DND-41 (cell line): ENCODE data around the gene CPPED1.

ENCODE experiments used
- ATAC-seq: fragments of 200-7000 bp; cut with Tn5 transposase; 3 replicates; pipeline ENCODE4 v1.9.1; 2021; ENCODE audit warnings: low read depth; ENCODE audit not compliant: insufficient read depth
- DNase-seq: peaks from one replicate; pipeline ENCODE4 v3.0.0-alpha.2; 2020
- H2AFZ ChIP-seq: 2 replicates; pipeline ENCODE4 v1.6.0; 2012; ENCODE audit warnings: low read depth, low read length
- H3K27ac ChIP-seq: 2 replicates; pipeline ENCODE4 v1.5.1; 2012; ENCODE audit warnings: low read length, inconsistent platforms
- H3K27me3 ChIP-seq: fragments of 200-600 bp; sonication (generic); 2 replicates; pipeline ENCODE4 v1.6.0; 2012; ENCODE audit warnings: low read length, mild to moderate bottlenecking, inconsistent platforms; ENCODE audit not compliant: insufficient read depth, poor library complexity
- H3K36me3 ChIP-seq: 2 replicates; pipeline ENCODE4 v1.5.1; 2012; ENCODE audit warnings: low read length, inconsistent platforms; ENCODE audit not compliant: insufficient read depth
- H3K4me1 ChIP-seq: 2 replicates; pipeline ENCODE4 v1.5.1; 2012; ENCODE audit warnings: mild to moderate bottlenecking, low read length; ENCODE audit not compliant: insufficient read depth
- H3K4me2 ChIP-seq: 2 replicates; pipeline ENCODE4 v1.6.0; 2012; ENCODE audit warnings: mild to moderate bottlenecking, moderate library complexity, low read length, inconsistent platforms; ENCODE audit not compliant: insufficient read depth
- H3K4me3 ChIP-seq, 2 experiments: fragments of 200-600 bp in 1 of 2; shearing (Covaris generic) in 1 of 2; 2 replicates each; pipeline ENCODE4 v1.5.1; 2012 to 2016; ENCODE audit warnings: inconsistent platforms in 2 of 2, low read length in 2 of 2, mild to moderate bottlenecking in 2 of 2, low read depth in 1 of 2, moderate library complexity in 1 of 2
- H3K79me2 ChIP-seq: 2 replicates; pipeline ENCODE4 v1.6.0; 2012; ENCODE audit warnings: low read length, inconsistent platforms; ENCODE audit not compliant: insufficient read depth
- H3K9ac ChIP-seq: 2 replicates; pipeline ENCODE4 v1.6.0; 2012; ENCODE audit warnings: low read depth, mild to moderate bottlenecking, inconsistent platforms, low read length, moderate library complexity
- H3K9me3 ChIP-seq: 2 replicates; pipeline ENCODE4 v1.5.1; 2012; ENCODE audit warnings: low read length, moderate library complexity, mild to moderate bottlenecking, inconsistent platforms; ENCODE audit not compliant: insufficient read depth, severe bottlenecking
- H4K20me1 ChIP-seq: 2 replicates; pipeline ENCODE4 v1.6.0; 2012; ENCODE audit warnings: low read length; ENCODE audit not compliant: insufficient read depth
- CTCF ChIP-seq: IDR thresholded peaks from 2 replicates; pipeline ENCODE4 v1.5.1; 2012; ENCODE audit warnings: borderline replicate concordance, low read length, moderate library complexity, mild to moderate bottlenecking; ENCODE audit not compliant: poor library complexity, severe bottlenecking; ENCODE audit errors: extremely low read depth
- EZH2 ChIP-seq: IDR thresholded peaks from 3 replicates; pipeline ENCODE4 v1.6.1; 2012; ENCODE audit warnings: borderline replicate concordance, low read depth, mild to moderate bottlenecking, moderate library complexity, low read length, inconsistent platforms; ENCODE audit not compliant: severe bottlenecking

CPPED1 gene

GRCh38 chr16:12754824-12755543 lies 48.7 kb downstream of the CPPED1 start:
- H3K27me3 ChIP-seq = no peaks in the 10 kb centered on the region
- TF ChIP-seq EZH2 (no peak), CTCF (no peak)
- no peaks in the 10 kb centered on the region for H3K36me3 ChIP-seq
- no peak overlapping the region for H3K4me2 ChIP-seq
- H3K27ac ChIP-seq = no peak overlapping the region
- H3K9me3 ChIP-seq = no peaks in the 10 kb centered on the region
- H3K4me3 ChIP-seq = no peak overlapping the region
- no peak overlapping the region for H3K9ac ChIP-seq
- H3K79me2 ChIP-seq = no peaks in the 10 kb centered on the region
- H2AFZ ChIP-seq = no peak overlapping the region
- no peaks in the 10 kb centered on the region for H4K20me1 ChIP-seq
- no peak for ATAC-seq
- no peak for DNase-seq
- no peaks in the 10 kb centered on the region for H3K4me1 ChIP-seq

- TF ChIP-seq CTCF = no peak
- no peak for TF ChIP-seq EZH2
- DNase-seq (no peak), ATAC-seq (no peak)
- Histone ChIP-seq H3K9me3 (no peaks in the 10 kb centered on the region), H3K4me2 (no peak overlapping the region), H4K20me1 (no peaks in the 10 kb centered on the region), H3K79me2 (no peaks in the 10 kb centered on the region), H3K4me1 (no peaks in the 10 kb centered on the region), H2AFZ (no peak overlapping the region), H3K36me3 (no peaks in the 10 kb centered on the region), H3K9ac (no peak overlapping the region), H3K27me3 (no peaks in the 10 kb centered on the region), H3K27ac (no peak overlapping the region), H3K4me3 (no peak overlapping the region)
Measured at GRCh38 chr16:12753203-12754023, 50.3 kb downstream of the CPPED1 start.

DNA sequence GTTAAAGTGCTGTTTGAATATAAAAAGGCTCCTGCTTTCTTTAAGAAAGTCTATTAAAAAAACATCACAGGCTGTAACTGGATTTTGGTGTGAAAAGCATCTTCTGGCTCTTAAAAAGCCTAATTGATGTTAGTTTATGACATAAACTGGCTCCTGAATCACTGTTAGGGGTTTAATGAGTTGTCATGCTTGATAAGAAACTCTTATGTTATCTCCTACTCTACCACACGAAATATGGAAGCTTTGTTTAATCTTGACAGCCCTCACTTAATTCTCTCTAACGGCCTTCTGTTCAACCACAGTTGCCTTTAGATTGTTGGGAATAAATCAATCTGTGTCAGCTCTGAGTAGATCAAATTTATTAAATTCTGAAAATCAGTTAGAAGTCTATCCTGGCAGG lies 51.5 kb downstream of the CPPED1 start:
- H3K27ac ChIP-seq = no peak overlapping the region
- H4K20me1 ChIP-seq = no peaks in the 10 kb centered on the region
- H3K79me2 ChIP-seq = no peaks in the 10 kb centered on the region
- H2AFZ ChIP-seq = no peak overlapping the region
- H3K27me3 ChIP-seq = no peaks in the 10 kb centered on the region
- H3K4me2 ChIP-seq = no peak overlapping the region
- TF ChIP-seq CTCF (no peak), EZH2 (no peak)
- no peaks in the 10 kb centered on the region for H3K4me1 ChIP-seq
- no peaks in the 10 kb centered on the region for H3K9me3 ChIP-seq
- H3K9ac ChIP-seq = no peak overlapping the region
- no peaks in the 10 kb centered on the region for H3K36me3 ChIP-seq
- no peak for DNase-seq
- no peak overlapping the region for H3K4me3 ChIP-seq
- no peak for ATAC-seq
